HEK293 (cell line): ENCODE data around the gene UGGT2.

Experiments used
- CTCF ChIA-PET: fragments of 350-600 bp; formaldehyde crosslinking; extraction: SDS; loops from one replicate; lab custom pipeline; 2021; ENCODE audit warnings: antibody characterized with exemption; lab: Yijun Ruan, JAX
- POLR2A ChIA-PET: fragments of 300-600 bp; formaldehyde crosslinking; extraction: SDS; loops from one replicate; lab custom pipeline; 2020; ENCODE audit warnings: antibody characterized with exemption, inconsistent platforms; lab: Yijun Ruan, JAX
- H3K27ac ChIP-seq: fragments of 200-500 bp; sonication (Bioruptor generic); 2 replicates; pipeline ENCODE4 v1.5.1; 2014; ENCODE audit warnings: low read depth, low read length, control low read depth, inconsistent platforms; ENCODE audit errors: extremely low read depth
- H3K36me3 ChIP-seq, 2 experiments: fragments of 200-500 bp in 1 of 2; sonication (Bioruptor generic) in 1 of 2; 1 replicate in 1 of 2; 2 replicates in 1 of 2; pipeline ENCODE4 v1.5.1; 2014 to 2017; ENCODE audit warnings: inconsistent platforms in 2 of 2, low read length in 2 of 2; ENCODE audit not compliant: control insufficient read depth in 2 of 2, insufficient read depth in 1 of 2
- H3K4me1 ChIP-seq: fragments of 200-500 bp; sonication (Bioruptor generic); 2 replicates; pipeline ENCODE4 v1.5.1; 2014; ENCODE audit warnings: mild to moderate bottlenecking, low read length, inconsistent platforms; ENCODE audit not compliant: control insufficient read depth, insufficient read depth
- H3K4me3 ChIP-seq: 2 replicates; pipeline ENCODE4 v1.5.1; 2011; ENCODE audit warnings: low read depth, mild to moderate bottlenecking, control low read depth, low read length, moderate library complexity
- H3K9me3 ChIP-seq: fragments of 200-500 bp; sonication (Bioruptor generic); 2 replicates; pipeline ENCODE4 v1.5.1; 2014; ENCODE audit warnings: low read depth, low read length, inconsistent platforms; ENCODE audit not compliant: control insufficient read depth, insufficient read depth
- KLF9 ChIP-seq: fragments of 450-650 bp; formaldehyde crosslinking; IDR thresholded peaks from 2 replicates; pipeline ENCODE4 v1.5.1; 2016; ENCODE audit warnings: missing biosample characterization, missing genetic modification characterization, low read depth
- MEIS1 ChIP-seq: sonication (generic); formaldehyde crosslinking; IDR thresholded peaks from 2 replicates; pipeline ENCODE4 v1.8.1; 2022; ENCODE audit warnings: missing genetic modification reagents, mild to moderate bottlenecking, borderline replicate concordance
- SP7 ChIP-seq: fragments of 450-650 bp; formaldehyde crosslinking; IDR thresholded peaks from 2 replicates; pipeline ENCODE4 v1.5.1; 2016; ENCODE audit warnings: missing biosample characterization, missing genetic modification characterization
- ZBTB17 ChIP-seq: fragments of 450-650 bp; formaldehyde crosslinking; IDR thresholded peaks from 2 replicates; pipeline ENCODE4 v1.5.1; 2016; ENCODE audit warnings: missing biosample characterization, missing genetic modification characterization
- ZEB2 ChIP-seq: fragments of 450-650 bp; formaldehyde crosslinking; IDR thresholded peaks from 2 replicates; pipeline ENCODE4 v1.5.1; 2016; ENCODE audit warnings: missing biosample characterization, missing genetic modification characterization
- ZNF121 ChIP-seq: fragments of 450-650 bp; formaldehyde crosslinking; IDR thresholded peaks from 2 replicates; pipeline ENCODE4 v1.5.1; 2016; ENCODE audit warnings: missing biosample characterization, missing genetic modification characterization
- ZNF610 ChIP-seq: fragments of 450-650 bp; formaldehyde crosslinking; IDR thresholded peaks from 2 replicates; pipeline ENCODE4 v1.5.1; 2016; ENCODE audit warnings: missing biosample characterization, missing genetic modification characterization, borderline replicate concordance
- ZNF664 ChIP-seq: fragments of 450-650 bp; formaldehyde crosslinking; IDR thresholded peaks from 2 replicates; pipeline ENCODE4 v1.5.1; 2016; ENCODE audit warnings: missing biosample characterization, missing genetic modification characterization
- ZNF777 ChIP-seq: fragments of 450-650 bp; formaldehyde crosslinking; IDR thresholded peaks from 2 replicates; pipeline ENCODE4 v1.5.1; 2017; ENCODE audit warnings: missing biosample characterization, missing genetic modification characterization, borderline replicate concordance
- ZXDB ChIP-seq: fragments of 450-650 bp; formaldehyde crosslinking; IDR thresholded peaks from 2 replicates; pipeline ENCODE4 v1.5.1; 2016; ENCODE audit warnings: missing biosample characterization, missing genetic modification characterization
- TF ChIP-seq, protein P1 (sequence below): fragments of 450-650 bp; formaldehyde crosslinking; IDR thresholded peaks from 2 replicates; pipeline ENCODE4 v1.5.1; 2016; ENCODE audit warnings: missing biosample characterization, missing genetic modification characterization
- TF ChIP-seq, protein P2 (sequence below): fragments of 450-650 bp; formaldehyde crosslinking; IDR thresholded peaks from 2 replicates; pipeline ENCODE4 v1.5.1; 2016; ENCODE audit warnings: missing biosample characterization, missing genetic modification characterization, low read depth
- TF ChIP-seq, protein P3 (sequence below): fragments of 450-650 bp; formaldehyde crosslinking; IDR thresholded peaks from 2 replicates; pipeline ENCODE4 v1.5.1; 2016; ENCODE audit warnings: missing biosample characterization, missing genetic modification characterization
- TF ChIP-seq, protein P4 (sequence below): fragments of 450-650 bp; formaldehyde crosslinking; IDR thresholded peaks from 2 replicates; pipeline ENCODE4 v1.5.1; 2017; ENCODE audit warnings: missing biosample characterization, missing genetic modification characterization
- TF ChIP-seq, protein P5 (sequence below): fragments of 450-650 bp; formaldehyde crosslinking; IDR thresholded peaks from 2 replicates; pipeline ENCODE4 v1.5.1; 2016; ENCODE audit warnings: missing biosample characterization, missing genetic modification characterization, borderline replicate concordance

The UGGT2 gene

DNA sequence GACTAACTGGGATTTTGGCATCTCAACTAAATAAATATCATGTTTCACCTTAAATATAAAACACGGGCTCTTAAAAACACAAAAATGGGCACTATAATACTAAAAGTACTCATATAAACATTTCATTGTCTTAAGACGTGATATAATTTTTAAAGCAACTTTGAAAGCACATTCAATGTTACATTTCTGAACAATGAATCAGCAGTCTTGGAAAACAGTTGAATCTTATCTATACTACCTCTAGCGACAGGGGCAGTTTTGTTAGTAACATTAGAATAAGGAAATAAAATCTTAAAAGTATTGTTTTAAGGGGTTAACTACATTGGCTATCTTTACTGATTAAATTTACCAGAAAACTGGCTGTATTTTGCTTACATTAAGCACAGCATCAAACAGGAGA lies 156.9 kb downstream of the UGGT2 start:
- Histone ChIP-seq H3K4me1 (no peaks in the 10 kb centered on the region), H3K4me3 (no peak overlapping the region), H3K36me3 (no peaks in the 10 kb centered on the region), H3K27ac (no peak overlapping the region), H3K9me3 (no peaks in the 10 kb centered on the region)
- ChIA-PET CTCF (no interaction called here), POLR2A (no interaction called here)
- no peak for TF ChIP-seq ZNF664 (tag by site-specific recombination)
- TF ChIP-seq, protein P1, sequence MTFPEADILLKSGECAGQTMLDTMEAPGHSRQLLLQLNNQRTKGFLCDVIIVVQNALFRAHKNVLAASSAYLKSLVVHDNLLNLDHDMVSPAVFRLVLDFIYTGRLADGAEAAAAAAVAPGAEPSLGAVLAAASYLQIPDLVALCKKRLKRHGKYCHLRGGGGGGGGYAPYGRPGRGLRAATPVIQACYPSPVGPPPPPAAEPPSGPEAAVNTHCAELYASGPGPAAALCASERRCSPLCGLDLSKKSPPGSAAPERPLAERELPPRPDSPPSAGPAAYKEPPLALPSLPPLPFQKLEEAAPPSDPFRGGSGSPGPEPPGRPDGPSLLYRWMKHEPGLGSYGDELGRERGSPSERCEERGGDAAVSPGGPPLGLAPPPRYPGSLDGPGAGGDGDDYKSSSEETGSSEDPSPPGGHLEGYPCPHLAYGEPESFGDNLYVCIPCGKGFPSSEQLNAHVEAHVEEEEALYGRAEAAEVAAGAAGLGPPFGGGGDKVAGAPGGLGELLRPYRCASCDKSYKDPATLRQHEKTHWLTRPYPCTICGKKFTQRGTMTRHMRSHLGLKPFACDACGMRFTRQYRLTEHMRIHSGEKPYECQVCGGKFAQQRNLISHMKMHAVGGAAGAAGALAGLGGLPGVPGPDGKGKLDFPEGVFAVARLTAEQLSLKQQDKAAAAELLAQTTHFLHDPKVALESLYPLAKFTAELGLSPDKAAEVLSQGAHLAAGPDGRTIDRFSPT (tag by site-specific recombination), result no peak
- TF ChIP-seq ZBTB17, result no peak

DNA sequence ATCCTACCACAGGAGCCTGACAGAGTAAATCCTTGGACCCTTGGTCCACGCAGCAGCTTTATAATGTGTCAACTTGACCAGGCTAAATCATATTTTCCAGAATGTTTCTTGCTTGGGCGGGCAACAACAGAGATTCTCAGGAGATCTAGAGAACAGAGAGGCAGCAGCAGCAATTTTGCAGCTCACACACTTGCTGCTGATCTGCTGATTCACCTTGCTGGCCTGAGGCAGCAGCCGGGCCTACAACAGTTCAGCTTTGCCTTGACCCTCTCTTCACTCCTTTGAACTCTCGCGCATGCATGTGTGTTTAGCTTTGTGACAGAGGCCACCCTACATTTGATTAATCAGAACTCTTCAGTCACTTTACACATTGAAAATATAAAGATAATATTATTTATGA lies 159.3 kb downstream of the UGGT2 start:
- Histone ChIP-seq H3K36me3 (peaks cover 0 to 3% of the 10 kb centered on the region in 2 experiments; a peak in 1 of 3 replicates), H3K9me3 (no peaks in the 10 kb centered on the region), H3K27ac (no peak overlapping the region), H3K4me3 (no peak overlapping the region), H3K4me1 (no peaks in the 10 kb centered on the region)
- ChIA-PET CTCF (no interaction called here), POLR2A (no interaction called here)
- TF ChIP-seq, protein P2, sequence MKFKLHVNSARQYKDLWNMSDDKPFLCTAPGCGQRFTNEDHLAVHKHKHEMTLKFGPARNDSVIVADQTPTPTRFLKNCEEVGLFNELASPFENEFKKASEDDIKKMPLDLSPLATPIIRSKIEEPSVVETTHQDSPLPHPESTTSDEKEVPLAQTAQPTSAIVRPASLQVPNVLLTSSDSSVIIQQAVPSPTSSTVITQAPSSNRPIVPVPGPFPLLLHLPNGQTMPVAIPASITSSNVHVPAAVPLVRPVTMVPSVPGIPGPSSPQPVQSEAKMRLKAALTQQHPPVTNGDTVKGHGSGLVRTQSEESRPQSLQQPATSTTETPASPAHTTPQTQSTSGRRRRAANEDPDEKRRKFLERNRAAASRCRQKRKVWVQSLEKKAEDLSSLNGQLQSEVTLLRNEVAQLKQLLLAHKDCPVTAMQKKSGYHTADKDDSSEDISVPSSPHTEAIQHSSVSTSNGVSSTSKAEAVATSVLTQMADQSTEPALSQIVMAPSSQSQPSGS (tag by site-specific recombination), result no peak
- TF ChIP-seq, protein P3, sequence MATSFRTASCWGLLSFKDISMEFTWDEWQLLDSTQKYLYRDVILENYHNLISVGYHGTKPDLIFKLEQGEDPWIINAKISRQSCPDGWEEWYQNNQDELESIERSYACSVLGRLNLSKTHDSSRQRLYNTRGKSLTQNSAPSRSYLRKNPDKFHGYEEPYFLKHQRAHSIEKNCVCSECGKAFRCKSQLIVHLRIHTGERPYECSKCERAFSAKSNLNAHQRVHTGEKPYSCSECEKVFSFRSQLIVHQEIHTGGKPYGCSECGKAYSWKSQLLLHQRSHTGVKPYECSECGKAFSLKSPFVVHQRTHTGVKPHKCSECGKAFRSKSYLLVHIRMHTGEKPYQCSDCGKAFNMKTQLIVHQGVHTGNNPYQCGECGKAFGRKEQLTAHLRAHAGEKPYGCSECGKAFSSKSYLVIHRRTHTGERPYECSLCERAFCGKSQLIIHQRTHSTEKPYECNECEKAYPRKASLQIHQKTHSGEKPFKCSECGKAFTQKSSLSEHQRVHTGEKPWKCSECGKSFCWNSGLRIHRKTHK (tag by site-specific recombination), result no peak
- no peak for TF ChIP-seq ZXDB
- TF ChIP-seq ZEB2 (tag by site-specific recombination), result no peak
- TF ChIP-seq ZNF610 (tag by site-specific recombination), result no peak
- TF ChIP-seq, protein P4, sequence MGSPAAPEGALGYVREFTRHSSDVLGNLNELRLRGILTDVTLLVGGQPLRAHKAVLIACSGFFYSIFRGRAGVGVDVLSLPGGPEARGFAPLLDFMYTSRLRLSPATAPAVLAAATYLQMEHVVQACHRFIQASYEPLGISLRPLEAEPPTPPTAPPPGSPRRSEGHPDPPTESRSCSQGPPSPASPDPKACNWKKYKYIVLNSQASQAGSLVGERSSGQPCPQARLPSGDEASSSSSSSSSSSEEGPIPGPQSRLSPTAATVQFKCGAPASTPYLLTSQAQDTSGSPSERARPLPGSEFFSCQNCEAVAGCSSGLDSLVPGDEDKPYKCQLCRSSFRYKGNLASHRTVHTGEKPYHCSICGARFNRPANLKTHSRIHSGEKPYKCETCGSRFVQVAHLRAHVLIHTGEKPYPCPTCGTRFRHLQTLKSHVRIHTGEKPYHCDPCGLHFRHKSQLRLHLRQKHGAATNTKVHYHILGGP (tag by site-specific recombination), result no peak
- TF ChIP-seq KLF9, result no peak
- TF ChIP-seq ZNF664 (tag by site-specific recombination), result no peak
- no peak for TF ChIP-seq ZNF777 (tag by site-specific recombination)
- TF ChIP-seq, protein P5, sequence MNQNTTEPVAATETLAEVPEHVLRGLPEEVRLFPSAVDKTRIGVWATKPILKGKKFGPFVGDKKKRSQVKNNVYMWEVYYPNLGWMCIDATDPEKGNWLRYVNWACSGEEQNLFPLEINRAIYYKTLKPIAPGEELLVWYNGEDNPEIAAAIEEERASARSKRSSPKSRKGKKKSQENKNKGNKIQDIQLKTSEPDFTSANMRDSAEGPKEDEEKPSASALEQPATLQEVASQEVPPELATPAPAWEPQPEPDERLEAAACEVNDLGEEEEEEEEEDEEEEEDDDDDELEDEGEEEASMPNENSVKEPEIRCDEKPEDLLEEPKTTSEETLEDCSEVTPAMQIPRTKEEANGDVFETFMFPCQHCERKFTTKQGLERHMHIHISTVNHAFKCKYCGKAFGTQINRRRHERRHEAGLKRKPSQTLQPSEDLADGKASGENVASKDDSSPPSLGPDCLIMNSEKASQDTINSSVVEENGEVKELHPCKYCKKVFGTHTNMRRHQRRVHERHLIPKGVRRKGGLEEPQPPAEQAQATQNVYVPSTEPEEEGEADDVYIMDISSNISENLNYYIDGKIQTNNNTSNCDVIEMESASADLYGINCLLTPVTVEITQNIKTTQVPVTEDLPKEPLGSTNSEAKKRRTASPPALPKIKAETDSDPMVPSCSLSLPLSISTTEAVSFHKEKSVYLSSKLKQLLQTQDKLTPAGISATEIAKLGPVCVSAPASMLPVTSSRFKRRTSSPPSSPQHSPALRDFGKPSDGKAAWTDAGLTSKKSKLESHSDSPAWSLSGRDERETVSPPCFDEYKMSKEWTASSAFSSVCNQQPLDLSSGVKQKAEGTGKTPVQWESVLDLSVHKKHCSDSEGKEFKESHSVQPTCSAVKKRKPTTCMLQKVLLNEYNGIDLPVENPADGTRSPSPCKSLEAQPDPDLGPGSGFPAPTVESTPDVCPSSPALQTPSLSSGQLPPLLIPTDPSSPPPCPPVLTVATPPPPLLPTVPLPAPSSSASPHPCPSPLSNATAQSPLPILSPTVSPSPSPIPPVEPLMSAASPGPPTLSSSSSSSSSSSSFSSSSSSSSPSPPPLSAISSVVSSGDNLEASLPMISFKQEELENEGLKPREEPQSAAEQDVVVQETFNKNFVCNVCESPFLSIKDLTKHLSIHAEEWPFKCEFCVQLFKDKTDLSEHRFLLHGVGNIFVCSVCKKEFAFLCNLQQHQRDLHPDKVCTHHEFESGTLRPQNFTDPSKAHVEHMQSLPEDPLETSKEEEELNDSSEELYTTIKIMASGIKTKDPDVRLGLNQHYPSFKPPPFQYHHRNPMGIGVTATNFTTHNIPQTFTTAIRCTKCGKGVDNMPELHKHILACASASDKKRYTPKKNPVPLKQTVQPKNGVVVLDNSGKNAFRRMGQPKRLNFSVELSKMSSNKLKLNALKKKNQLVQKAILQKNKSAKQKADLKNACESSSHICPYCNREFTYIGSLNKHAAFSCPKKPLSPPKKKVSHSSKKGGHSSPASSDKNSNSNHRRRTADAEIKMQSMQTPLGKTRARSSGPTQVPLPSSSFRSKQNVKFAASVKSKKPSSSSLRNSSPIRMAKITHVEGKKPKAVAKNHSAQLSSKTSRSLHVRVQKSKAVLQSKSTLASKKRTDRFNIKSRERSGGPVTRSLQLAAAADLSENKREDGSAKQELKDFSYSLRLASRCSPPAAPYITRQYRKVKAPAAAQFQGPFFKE (tag by site-specific recombination), result no peak
- TF ChIP-seq, protein P1 (tag by site-specific recombination), result no peak
- TF ChIP-seq ZNF121 (tag by site-specific recombination), result no peak
- no peak for TF ChIP-seq MEIS1
- no peak for TF ChIP-seq SP7 (tag by site-specific recombination)
